ENCODE measurements around the gene PECR. TPM values are rescaled to one million over a fixed set of nuclear protein-coding genes. Genes with fewer than 3 reads are reported as not detected.
A peak's percentile ranks its signal among the peaks of the same experiment; 100 is the strongest.

PECR gene
- total and polyA plus RNA-seq, 10 of the 15 experiments (the other 5 are each of a cell fraction or from before 2014, with no cell fraction given) = 7.6 to 37.4 (median 25.7) TPM

DNA sequence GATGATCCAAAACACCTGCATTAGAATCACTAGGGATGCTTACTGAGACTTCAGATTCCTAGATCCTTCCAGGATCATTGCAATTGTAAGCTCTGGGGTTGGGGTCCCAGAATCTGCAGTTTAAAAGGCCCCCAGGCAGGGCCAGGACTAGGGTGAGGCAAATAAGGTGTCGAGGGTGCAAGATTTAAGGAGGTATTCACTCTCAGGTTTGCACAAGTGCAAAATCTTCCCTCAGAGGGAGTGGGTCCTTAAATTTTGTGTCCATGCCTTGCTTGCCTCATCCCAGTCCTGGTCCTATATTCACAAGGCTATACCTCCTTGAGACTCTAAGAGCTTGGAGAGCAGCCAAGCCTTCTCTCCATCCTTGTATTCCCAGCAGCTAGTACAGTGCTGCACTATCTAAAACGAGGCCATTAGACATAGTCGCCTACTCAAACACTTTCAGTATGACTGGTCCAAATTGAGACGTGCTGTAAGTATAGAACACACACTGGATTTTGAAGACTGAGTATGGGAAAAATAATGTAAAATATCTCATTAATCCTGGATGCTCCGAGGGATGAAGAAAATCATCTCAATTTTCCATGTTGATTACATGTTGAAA lies 36.6 kb downstream of the PECR start (continued):
- TF ChIP-seq, protein P1, sequence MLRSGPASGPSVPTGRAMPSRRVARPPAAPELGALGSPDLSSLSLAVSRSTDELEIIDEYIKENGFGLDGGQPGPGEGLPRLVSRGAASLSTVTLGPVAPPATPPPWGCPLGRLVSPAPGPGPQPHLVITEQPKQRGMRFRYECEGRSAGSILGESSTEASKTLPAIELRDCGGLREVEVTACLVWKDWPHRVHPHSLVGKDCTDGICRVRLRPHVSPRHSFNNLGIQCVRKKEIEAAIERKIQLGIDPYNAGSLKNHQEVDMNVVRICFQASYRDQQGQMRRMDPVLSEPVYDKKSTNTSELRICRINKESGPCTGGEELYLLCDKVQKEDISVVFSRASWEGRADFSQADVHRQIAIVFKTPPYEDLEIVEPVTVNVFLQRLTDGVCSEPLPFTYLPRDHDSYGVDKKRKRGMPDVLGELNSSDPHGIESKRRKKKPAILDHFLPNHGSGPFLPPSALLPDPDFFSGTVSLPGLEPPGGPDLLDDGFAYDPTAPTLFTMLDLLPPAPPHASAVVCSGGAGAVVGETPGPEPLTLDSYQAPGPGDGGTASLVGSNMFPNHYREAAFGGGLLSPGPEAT (IDR thresholded peaks at IDR 0.05; ENCODE audit: low read depth) = peak; percentile 73; the same call in 1 of the 2 replicates
- TF ChIP-seq RAD21 (IDR thresholded peaks at IDR 0.05; ENCODE audit: insufficient read depth, low read depth, low read length) = 0 out of 2 replicates have a peak, but pooled peaks have one; percentile 6

DNA sequence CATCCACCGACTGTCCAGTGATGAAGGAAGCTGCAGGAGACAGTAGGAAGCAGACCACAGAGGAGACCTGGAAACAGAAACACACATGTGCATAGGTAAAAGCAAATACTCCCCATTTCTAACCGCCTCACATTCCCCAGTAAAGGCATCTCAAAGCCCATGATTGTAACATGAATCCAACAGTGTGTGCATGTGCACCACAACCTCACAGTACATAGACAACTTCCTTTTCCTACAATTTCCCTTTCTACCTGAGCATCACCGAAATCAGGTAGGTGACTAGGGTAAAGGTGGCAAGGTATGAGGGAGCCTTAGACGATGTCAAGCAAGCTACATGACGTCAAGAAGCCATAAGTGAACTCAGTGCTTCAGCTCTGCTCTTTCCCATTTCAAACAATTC lies 37.7 kb downstream of the PECR start:
- ATAC-seq (no peak), FAIRE-seq (no peak), DNase-seq (ENCODE audit: low read depth, low spot score) (no peak)
- Histone ChIP-seq H3K9ac (ENCODE audit: control insufficient read depth, insufficient read depth, low read length) (no peak overlapping the region), H3K4me1 (ENCODE audit: control insufficient read depth, insufficient read depth, low read length) (peaks cover 10% of the 10 kb centered on the region), H3K27me3 (replicated peaks in 1 of 2; ENCODE audit: control insufficient read depth in 2 of 2, insufficient read depth in 2 of 2, low read length in 1 of 2) (no peaks in the 10 kb centered on the region), H3K4me3 (no peak overlapping the region), H3K9me3 (replicated peaks; ENCODE audit: control insufficient read depth, insufficient read depth, low read length) (no peaks in the 10 kb centered on the region), H2AFZ (ENCODE audit: control insufficient read depth, low read depth, low read length) (no peak overlapping the region), H3K4me2 (ENCODE audit: control insufficient read depth, insufficient read depth) (no peak overlapping the region), H4K20me1 (ENCODE audit: control insufficient read depth, insufficient read depth) (no peaks in the 10 kb centered on the region), H3K79me2 (ENCODE audit: control insufficient read depth, insufficient read depth, low read length) (no peaks in the 10 kb centered on the region), H3K27ac (ENCODE audit: control insufficient read depth, insufficient read depth) (no peak overlapping the region), H3K36me3 (ENCODE audit: control insufficient read depth in 2 of 2, insufficient read depth in 2 of 2, low read length in 1 of 2) (peaks cover 0 to 2% of the 10 kb centered on the region in 2 experiments; a peak in 3 of 4 replicates)
- WGBS (ENCODE audit: insufficient coverage, insufficient replicate concordance, low lambda C conversion rate, missing lambda C conversion rate) = 79% methylated on average over 5 of the region's 5 CpGs
- ChIA-PET SMC1A (ENCODE audit: uncharacterized antibody, unreplicated experiment) (interaction anchor here (1.1 to 3.8 kb wide), 6 partner anchors 9 to 113 kb away, joined by 3 to 32 read pairs (median 4); no protein-coding TSS in a partner anchor), RAD21 (ENCODE audit: unreplicated experiment) (interaction anchor here (0.7 to 3.6 kb wide), 4 partner anchors 10 to 70 kb away, joined by 3 to 36 read pairs (median 12); no protein-coding TSS in a partner anchor), POLR2A (interaction anchor here (2.9 kb wide), 1 partner anchor 10 kb away, joined by 25 read pairs; no protein-coding TSS in a partner anchor), CTCF (interaction anchor here (1.1 to 4.7 kb wide), 4 partner anchors 11 to 70 kb away, joined by 4 to 58 read pairs (median 11); no protein-coding TSS in a partner anchor)
- no TSS peak for BruUV-seq (replicated peaks)
- intact Hi-C loops (cut with micrococcal nuclease; ENCODE audit: unreplicated experiment) (no loop called here), in situ Hi-C loops (cut with MboI) (no loop called here)
- TF ChIP-seq, protein P2, sequence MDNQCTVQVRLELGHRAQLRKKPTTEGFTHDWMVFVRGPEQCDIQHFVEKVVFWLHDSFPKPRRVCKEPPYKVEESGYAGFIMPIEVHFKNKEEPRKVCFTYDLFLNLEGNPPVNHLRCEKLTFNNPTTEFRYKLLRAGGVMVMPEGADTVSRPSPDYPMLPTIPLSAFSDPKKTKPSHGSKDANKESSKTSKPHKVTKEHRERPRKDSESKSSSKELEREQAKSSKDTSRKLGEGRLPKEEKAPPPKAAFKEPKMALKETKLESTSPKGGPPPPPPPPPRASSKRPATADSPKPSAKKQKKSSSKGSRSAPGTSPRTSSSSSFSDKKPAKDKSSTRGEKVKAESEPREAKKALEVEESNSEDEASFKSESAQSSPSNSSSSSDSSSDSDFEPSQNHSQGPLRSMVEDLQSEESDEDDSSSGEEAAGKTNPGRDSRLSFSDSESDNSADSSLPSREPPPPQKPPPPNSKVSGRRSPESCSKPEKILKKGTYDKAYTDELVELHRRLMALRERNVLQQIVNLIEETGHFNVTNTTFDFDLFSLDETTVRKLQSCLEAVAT (IDR thresholded peaks at IDR 0.05) = no peak
- TF ChIP-seq TCF3 (IDR thresholded peaks at IDR 0.05; ENCODE audit: borderline replicate concordance, insufficient read depth, low read depth, low read length) = no peak
- no peak for TF ChIP-seq STAT3 (IDR thresholded peaks at IDR 0.05; ENCODE audit: low read depth, low read length)
- TF ChIP-seq ZNF384 (IDR thresholded peaks at IDR 0.05; ENCODE audit: borderline replicate concordance, low read depth, low read length) = no peak

All from GM12878 (cell line).